Measurements from ENCODE around the gene ZNF19. TPM values are rescaled to one million over a fixed set of nuclear protein-coding genes. Genes with fewer than 3 reads are reported as not detected.

Gene ZNF19
- total RNA-seq, 1 experiment from 2014 or later, result 4.7 TPM

- Mint-ChIP-seq H3K36me3 (ENCODE audit: insufficient read depth in 1 of 3, low read depth in 3 of 3) (peaks cover 10 to 13% (median 10%) of the 10 kb centered on the region in 3 experiments; a peak in 6 of 7 replicates), H3K27me3 (ENCODE audit: low read depth) (no peaks in the 10 kb centered on the region), H3K27ac (no peak overlapping the region), H3K4me3 (peak overlapping the region; percentile 94 to 96; a peak in 4 of 5 replicates), H3K9me3 (no peaks in the 10 kb centered on the region; a peak in 1 of 5 replicates), H3K4me1 (peaks cover 13 to 20% of the 10 kb centered on the region in 2 experiments)
- H2AK5ac ChIP-seq (ENCODE audit: insufficient read length, low read length), result no peak overlapping the region
- no peak overlapping the region for H3K23ac ChIP-seq (ENCODE audit: insufficient read length, low read depth, low read length)
- no peak overlapping the region for H2BK15ac ChIP-seq (ENCODE audit: low read depth, low read length)
- H2BK20ac ChIP-seq (ENCODE audit: low read depth, low read length, poor library complexity, severe bottlenecking), result no peak overlapping the region
- H3K18ac ChIP-seq (ENCODE audit: insufficient read length, low read depth, low read length), result no peak overlapping the region
- no peak for TF ChIP-seq CTCF (conservative IDR thresholded peaks at IDR 0.05)
- no peaks in the 10 kb centered on the region for H3K79me1 ChIP-seq (ENCODE audit: insufficient read depth, low read depth, low read length, poor library complexity, severe bottlenecking)
- no CpG with 5 or more reads among the region's 4 CpGs for WGBS (ENCODE audit: extremely low coverage, insufficient read length, low lambda C conversion rate)
- no peak overlapping the region for H3K4ac ChIP-seq (ENCODE audit: low read depth, low read length)
- no peaks in the 10 kb centered on the region; the same call in 1 of the 2 replicates for H3K4me1 ChIP-seq (ENCODE audit: insufficient read depth, low read length)
- no peak overlapping the region for H4K91ac ChIP-seq (ENCODE audit: insufficient read length, low read depth, low read length)
- no peak overlapping the region for H3T11ph ChIP-seq (ENCODE audit: low read length)
- no peaks in the 10 kb centered on the region for H3K9me3 ChIP-seq (ENCODE audit: control insufficient read depth, low read depth, low read length)
- H4K5ac ChIP-seq (ENCODE audit: insufficient read length, low read depth, low read length), result no peak overlapping the region
- no peaks in the 10 kb centered on the region for H3K27me3 ChIP-seq (ENCODE audit: insufficient read depth, low read length)
- H3K9ac ChIP-seq (ENCODE audit: extremely low read depth, insufficient read length, low read length), result no peak overlapping the region
- peaks cover 3% of the 10 kb centered on the region for H3K23me2 ChIP-seq (ENCODE audit: insufficient read length, low read depth, low read length, poor library complexity, severe bottlenecking)
- H2BK12ac ChIP-seq (ENCODE audit: insufficient read length, low read depth, low read length), result no peak overlapping the region
- DNase-seq, result no peak
- no peak overlapping the region for H4K8ac ChIP-seq (replicated peaks; ENCODE audit: insufficient read length, low read depth, low read length)
- H3K56ac ChIP-seq (ENCODE audit: insufficient read length, low read depth, low read length), result no peak overlapping the region
- H4K20me1 ChIP-seq (ENCODE audit: control insufficient read depth, insufficient read depth, insufficient read length), result no peaks in the 10 kb centered on the region
- H2BK120ac ChIP-seq (ENCODE audit: low read depth, low read length, poor library complexity, severe bottlenecking), result no peak overlapping the region
- H3K27ac ChIP-seq (ENCODE audit: insufficient read length, low read depth, low read length), result no peak overlapping the region
- peaks cover 4% of the 10 kb centered on the region; the same call in 1 of the 2 replicates for H3K79me2 ChIP-seq (ENCODE audit: insufficient read depth, low read length)
- no peak overlapping the region for H3K14ac ChIP-seq (ENCODE audit: insufficient read depth, low read length)
- no peak overlapping the region for H3K4me2 ChIP-seq (ENCODE audit: insufficient read depth, insufficient read length, low read length)
- no peak overlapping the region for H2BK5ac ChIP-seq (ENCODE audit: insufficient read length, low read length)
- H2AFZ ChIP-seq (ENCODE audit: low read length), result no peak overlapping the region
These were observed 28.9 kb downstream of the ZNF19 start for GRCh38 chr16:71460236-71460635.

Data from H9 (cell line).